Loucy (cell line): ENCODE results near the gene CDYL.

ENCODE experiments used
- H2AFZ ChIP-seq: fragments of 200-600 bp; sonication (generic); 2 replicates; pipeline ENCODE4 v1.6.0; 2016; ENCODE audit warnings: antibody characterized with exemption, mild to moderate bottlenecking, low read length, moderate library complexity
- H3F3A ChIP-seq: fragments of 200-600 bp; 2 replicates; pipeline ENCODE4 v1.6.0; 2016; ENCODE audit warnings: antibody characterized with exemption, low read depth, mild to moderate bottlenecking
- H3K27me3 ChIP-seq: fragments of 200-600 bp; sonication (generic); 2 replicates; pipeline ENCODE4 v1.6.1; 2014; ENCODE audit warnings: low read length, mild to moderate bottlenecking; ENCODE audit not compliant: insufficient read depth, poor library complexity, severe bottlenecking
- H3K36me3 ChIP-seq: fragments of 200-600 bp; sonication (generic); 2 replicates; pipeline ENCODE4 v1.6.1; 2016; ENCODE audit warnings: low read length; ENCODE audit not compliant: insufficient read depth
- H3K4me1 ChIP-seq: fragments of 200-600 bp; sonication (generic); 2 replicates; pipeline ENCODE4 v1.5.1; 2014; ENCODE audit warnings: low read length, mild to moderate bottlenecking; ENCODE audit not compliant: insufficient read depth, poor library complexity, severe bottlenecking
- H3K4me2 ChIP-seq: fragments of 200-600 bp; sonication (generic); 2 replicates; pipeline ENCODE4 v1.6.0; 2014; ENCODE audit warnings: antibody characterized with exemption, low read length, low read depth, mild to moderate bottlenecking; ENCODE audit not compliant: poor library complexity, severe bottlenecking
- H3K4me3 ChIP-seq: fragments of 200-600 bp; sonication (generic); 2 replicates; pipeline ENCODE4 v1.5.1; 2014; ENCODE audit warnings: low read length, mild to moderate bottlenecking, mixed read lengths; ENCODE audit not compliant: poor library complexity, severe bottlenecking
- H3K79me2 ChIP-seq: fragments of 200-600 bp; sonication (generic); 2 replicates; pipeline ENCODE4 v1.6.1; 2014; ENCODE audit warnings: low read length; ENCODE audit not compliant: insufficient read depth
- H3K9ac ChIP-seq: fragments of 200-600 bp; sonication (generic); 2 replicates; pipeline ENCODE4 v1.6.0; 2014; ENCODE audit warnings: mild to moderate bottlenecking, low read depth, low read length, moderate library complexity; ENCODE audit not compliant: poor library complexity, severe bottlenecking
- H3K9me2 ChIP-seq: fragments of 200-600 bp; sonication (generic); replicated peaks from 2 replicates; pipeline ENCODE4 v1.6.1; 2016; ENCODE audit warnings: low read depth, low read length, mixed read lengths
- H3K9me3 ChIP-seq: fragments of 200-600 bp; sonication (generic); 2 replicates; pipeline ENCODE4 v1.6.1; 2014; ENCODE audit warnings: mild to moderate bottlenecking, antibody characterized with exemption, low read length, low read depth; ENCODE audit not compliant: insufficient read depth
- H4K20me1 ChIP-seq: fragments of 200-600 bp; sonication (generic); 2 replicates; pipeline ENCODE4 v1.6.0; 2014; ENCODE audit warnings: antibody characterized with exemption, low read length, mild to moderate bottlenecking; ENCODE audit not compliant: insufficient read depth, poor library complexity, severe bottlenecking
- EZH2phosphoT487 ChIP-seq: fragments of 200-600 bp; IDR thresholded peaks from 2 replicates; pipeline ENCODE4 v1.6.1; 2018; ENCODE audit warnings: antibody characterized with exemption, mild to moderate bottlenecking, moderate library complexity, borderline replicate concordance
- TF ChIP-seq, protein P1 (sequence below): fragments of 200-600 bp; sonication (generic); conservative IDR thresholded peaks from 2 replicates; pipeline ENCODE4 v1.5.1; 2014; ENCODE audit warnings: mild to moderate bottlenecking, antibody characterized with exemption, low read length

The CDYL gene

DNA sequence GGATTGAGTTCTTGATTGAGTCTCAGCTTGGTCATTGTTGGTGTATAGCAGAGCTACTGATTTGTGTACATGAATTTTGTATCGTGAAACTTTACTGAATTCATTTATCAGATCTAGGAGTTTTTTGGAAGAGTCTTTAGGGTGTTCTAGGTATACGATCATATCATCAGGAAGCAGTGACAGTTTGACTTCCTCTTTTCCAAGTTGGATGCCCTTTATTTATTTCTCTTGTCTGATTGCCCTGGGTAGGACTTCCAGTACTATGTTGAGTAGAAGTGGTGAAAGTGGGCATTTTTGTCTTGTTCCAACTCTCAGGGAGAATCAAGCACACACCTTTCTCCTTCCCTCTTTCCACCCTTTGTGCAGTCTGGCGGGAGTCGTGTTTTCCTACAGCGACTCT, 201.3 kb downstream of the CDYL start:
- no peaks in the 10 kb centered on the region for H3K9me3 ChIP-seq
- H3K4me1 ChIP-seq = no peaks in the 10 kb centered on the region
- no peaks in the 10 kb centered on the region for H4K20me1 ChIP-seq
- H3K9me2 ChIP-seq = no peaks in the 10 kb centered on the region
- H2AFZ ChIP-seq = no peak overlapping the region
- H3K27me3 ChIP-seq = no peaks in the 10 kb centered on the region
- no peaks in the 10 kb centered on the region for H3F3A ChIP-seq
- no peak overlapping the region for H3K4me3 ChIP-seq
- no peak overlapping the region for H3K4me2 ChIP-seq
- H3K9ac ChIP-seq = no peak overlapping the region
- no peaks in the 10 kb centered on the region for H3K79me2 ChIP-seq
- no peak for TF ChIP-seq EZH2phosphoT487
- TF ChIP-seq, protein P1, sequence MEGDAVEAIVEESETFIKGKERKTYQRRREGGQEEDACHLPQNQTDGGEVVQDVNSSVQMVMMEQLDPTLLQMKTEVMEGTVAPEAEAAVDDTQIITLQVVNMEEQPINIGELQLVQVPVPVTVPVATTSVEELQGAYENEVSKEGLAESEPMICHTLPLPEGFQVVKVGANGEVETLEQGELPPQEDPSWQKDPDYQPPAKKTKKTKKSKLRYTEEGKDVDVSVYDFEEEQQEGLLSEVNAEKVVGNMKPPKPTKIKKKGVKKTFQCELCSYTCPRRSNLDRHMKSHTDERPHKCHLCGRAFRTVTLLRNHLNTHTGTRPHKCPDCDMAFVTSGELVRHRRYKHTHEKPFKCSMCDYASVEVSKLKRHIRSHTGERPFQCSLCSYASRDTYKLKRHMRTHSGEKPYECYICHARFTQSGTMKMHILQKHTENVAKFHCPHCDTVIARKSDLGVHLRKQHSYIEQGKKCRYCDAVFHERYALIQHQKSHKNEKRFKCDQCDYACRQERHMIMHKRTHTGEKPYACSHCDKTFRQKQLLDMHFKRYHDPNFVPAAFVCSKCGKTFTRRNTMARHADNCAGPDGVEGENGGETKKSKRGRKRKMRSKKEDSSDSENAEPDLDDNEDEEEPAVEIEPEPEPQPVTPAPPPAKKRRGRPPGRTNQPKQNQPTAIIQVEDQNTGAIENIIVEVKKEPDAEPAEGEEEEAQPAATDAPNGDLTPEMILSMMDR = no peak
- no peaks in the 10 kb centered on the region for H3K36me3 ChIP-seq

DNA sequence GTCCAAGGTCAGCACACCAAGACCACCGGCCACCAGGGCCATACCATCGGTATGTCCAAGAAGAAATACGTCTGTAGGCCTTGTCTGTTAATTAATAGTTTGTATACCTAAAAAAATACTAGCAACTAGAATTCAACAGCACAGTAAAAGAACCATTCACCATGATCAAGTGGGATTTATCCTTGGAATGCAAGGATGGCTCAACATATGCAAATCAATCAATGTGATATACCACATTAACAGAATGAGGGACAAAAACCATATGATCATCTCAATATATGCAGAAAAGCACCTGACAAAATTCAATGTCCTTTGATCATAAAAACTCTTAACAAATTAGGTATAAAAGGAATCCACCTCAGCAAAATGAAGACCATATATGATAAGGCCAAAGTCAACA, 203.2 kb downstream of the CDYL start:
- H3K4me1 ChIP-seq = no peaks in the 10 kb centered on the region
- no peak overlapping the region for H3K4me2 ChIP-seq
- no peak overlapping the region for H3K9ac ChIP-seq
- H4K20me1 ChIP-seq = no peaks in the 10 kb centered on the region
- H3K4me3 ChIP-seq = no peak overlapping the region
- H2AFZ ChIP-seq = no peak overlapping the region
- no peaks in the 10 kb centered on the region for H3K9me3 ChIP-seq
- TF ChIP-seq, protein P1 = no peak
- TF ChIP-seq EZH2phosphoT487 = no peak
- H3K27me3 ChIP-seq = no peaks in the 10 kb centered on the region
- no peaks in the 10 kb centered on the region for H3K36me3 ChIP-seq
- H3F3A ChIP-seq = no peaks in the 10 kb centered on the region
- no peaks in the 10 kb centered on the region for H3K79me2 ChIP-seq
- no peaks in the 10 kb centered on the region for H3K9me2 ChIP-seq

DNA sequence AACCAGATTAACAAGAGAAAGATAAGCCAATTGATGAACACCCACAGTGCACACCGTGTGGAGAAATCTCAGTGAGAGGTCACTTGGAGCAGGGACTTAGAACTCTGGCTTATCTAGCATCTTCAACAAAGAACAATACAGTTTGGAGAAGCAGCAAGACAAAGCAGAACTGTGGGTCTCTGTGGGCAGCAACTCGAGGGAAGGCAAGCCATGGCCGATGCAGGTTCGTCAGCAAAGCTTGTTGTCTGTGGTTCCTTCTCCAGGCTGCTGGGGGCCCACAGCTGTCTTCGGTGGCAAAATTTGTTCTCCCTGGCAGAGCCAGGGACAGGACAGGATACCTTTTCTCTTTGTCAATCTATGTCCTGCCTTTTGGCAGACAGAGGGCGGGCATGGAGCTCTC, 205.6 kb downstream of the CDYL start:
- no peaks in the 10 kb centered on the region for H3K27me3 ChIP-seq
- H4K20me1 ChIP-seq = no peaks in the 10 kb centered on the region
- H3K4me1 ChIP-seq = peaks cover 5% of the 10 kb centered on the region
- no peak overlapping the region for H3K9ac ChIP-seq
- no peaks in the 10 kb centered on the region for H3K36me3 ChIP-seq
- TF ChIP-seq EZH2phosphoT487 = no peak
- TF ChIP-seq, protein P1 = no peak
- no peaks in the 10 kb centered on the region for H3F3A ChIP-seq
- H3K4me2 ChIP-seq = no peak overlapping the region
- no peaks in the 10 kb centered on the region for H3K9me3 ChIP-seq
- no peak overlapping the region for H2AFZ ChIP-seq
- no peak overlapping the region for H3K4me3 ChIP-seq
- no peaks in the 10 kb centered on the region for H3K79me2 ChIP-seq
- H3K9me2 ChIP-seq = no peaks in the 10 kb centered on the region
